GM10248 (cell line): ENCODE data around the gene UAP1L1.

ENCODE experiments used
- CTCF ChIA-PET: fragments of 300-600 bp; sonication (Branson Sonifier 250); formaldehyde crosslinking; extraction: SDS; loops from one replicate; lab custom pipeline; 2021; ENCODE audit warnings: antibody characterized with exemption; lab: Yijun Ruan, JAX
- POLR2A ChIA-PET: fragments of 350-650 bp; sonication (Branson Sonifier 250); formaldehyde crosslinking; extraction: SDS; loops from one replicate; lab custom pipeline; 2020; ENCODE audit warnings: antibody characterized with exemption; lab: Yijun Ruan, JAX
- DNase-seq: peaks from one replicate; pipeline ENCODE4 v3.0.0; 2012; ENCODE audit errors: extremely low spot score
- TF ChIP-seq, protein P1 (sequence below): IDR thresholded peaks from 2 replicates; pipeline ENCODE4 v1.5.1; 2012; ENCODE audit warnings: mild to moderate bottlenecking, low read depth; ENCODE audit errors: extremely low read depth, missing control alignments, control extremely low read depth

UAP1L1 gene

GRCh38 chr9:137041124-137041523 lies 36.2 kb upstream of the UAP1L1 start:
- ChIA-PET POLR2A (no interaction called here), CTCF (no interaction called here)
- TF ChIP-seq, protein P1, sequence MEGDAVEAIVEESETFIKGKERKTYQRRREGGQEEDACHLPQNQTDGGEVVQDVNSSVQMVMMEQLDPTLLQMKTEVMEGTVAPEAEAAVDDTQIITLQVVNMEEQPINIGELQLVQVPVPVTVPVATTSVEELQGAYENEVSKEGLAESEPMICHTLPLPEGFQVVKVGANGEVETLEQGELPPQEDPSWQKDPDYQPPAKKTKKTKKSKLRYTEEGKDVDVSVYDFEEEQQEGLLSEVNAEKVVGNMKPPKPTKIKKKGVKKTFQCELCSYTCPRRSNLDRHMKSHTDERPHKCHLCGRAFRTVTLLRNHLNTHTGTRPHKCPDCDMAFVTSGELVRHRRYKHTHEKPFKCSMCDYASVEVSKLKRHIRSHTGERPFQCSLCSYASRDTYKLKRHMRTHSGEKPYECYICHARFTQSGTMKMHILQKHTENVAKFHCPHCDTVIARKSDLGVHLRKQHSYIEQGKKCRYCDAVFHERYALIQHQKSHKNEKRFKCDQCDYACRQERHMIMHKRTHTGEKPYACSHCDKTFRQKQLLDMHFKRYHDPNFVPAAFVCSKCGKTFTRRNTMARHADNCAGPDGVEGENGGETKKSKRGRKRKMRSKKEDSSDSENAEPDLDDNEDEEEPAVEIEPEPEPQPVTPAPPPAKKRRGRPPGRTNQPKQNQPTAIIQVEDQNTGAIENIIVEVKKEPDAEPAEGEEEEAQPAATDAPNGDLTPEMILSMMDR = no peak
- DNase-seq = no peak

DNA sequence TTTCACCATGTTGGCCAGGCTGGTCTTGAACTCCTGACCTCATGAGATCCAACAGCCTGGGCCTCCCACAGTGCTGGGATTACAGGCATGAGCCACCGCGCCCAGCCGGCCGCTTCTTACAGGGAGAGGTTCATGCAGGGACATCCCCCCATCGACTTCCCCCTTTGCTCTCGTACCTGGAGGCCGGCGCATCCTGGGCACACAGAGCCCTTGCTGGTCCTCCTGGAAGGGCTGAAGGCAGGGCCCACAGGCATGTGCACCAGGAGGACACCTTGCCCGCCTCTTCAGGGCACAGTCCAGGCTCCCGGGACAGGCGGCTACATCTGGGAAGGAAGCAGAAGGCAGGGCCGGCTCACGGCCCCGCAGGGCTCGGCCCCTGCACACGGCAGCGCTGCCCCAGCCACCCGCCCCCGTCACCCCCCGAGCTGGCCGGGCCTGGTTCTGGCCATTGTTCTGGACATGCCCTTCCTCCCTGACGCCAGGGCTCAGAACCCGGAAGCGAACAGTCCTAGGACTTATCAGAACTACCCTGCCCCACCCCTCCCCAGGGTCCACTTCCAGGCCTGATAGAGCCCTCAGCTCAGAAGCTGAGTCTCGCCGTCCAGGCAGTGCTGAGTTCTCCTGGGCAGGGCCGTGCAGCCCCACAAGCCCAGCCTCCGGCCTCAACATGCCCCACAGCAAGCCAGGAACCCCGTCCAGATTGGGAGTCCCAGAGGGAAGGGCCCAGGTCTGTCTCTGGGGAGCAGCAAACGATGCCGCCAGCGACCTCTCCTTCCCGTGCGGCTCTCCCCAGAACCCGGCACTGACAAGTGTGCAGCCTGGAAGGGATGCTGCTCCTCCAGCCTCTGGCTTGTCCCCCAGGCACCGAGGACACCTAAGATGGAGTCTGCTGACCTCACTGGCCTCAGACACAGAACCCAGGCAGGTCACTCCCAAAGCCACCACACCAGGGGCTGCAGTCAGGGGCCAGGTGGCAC lies 34.3 kb upstream of the UAP1L1 start:
- TF ChIP-seq, protein P1 = no peak
- no peak for DNase-seq
- POLR2A ChIA-PET = no interaction called here
- CTCF ChIA-PET = interaction anchor here (1.2 to 2.5 kb wide), 4 partner anchors 7 to 21 kb away, joined by 3 to 18 read pairs (median 6); no protein-coding TSS in a partner anchor

DNA sequence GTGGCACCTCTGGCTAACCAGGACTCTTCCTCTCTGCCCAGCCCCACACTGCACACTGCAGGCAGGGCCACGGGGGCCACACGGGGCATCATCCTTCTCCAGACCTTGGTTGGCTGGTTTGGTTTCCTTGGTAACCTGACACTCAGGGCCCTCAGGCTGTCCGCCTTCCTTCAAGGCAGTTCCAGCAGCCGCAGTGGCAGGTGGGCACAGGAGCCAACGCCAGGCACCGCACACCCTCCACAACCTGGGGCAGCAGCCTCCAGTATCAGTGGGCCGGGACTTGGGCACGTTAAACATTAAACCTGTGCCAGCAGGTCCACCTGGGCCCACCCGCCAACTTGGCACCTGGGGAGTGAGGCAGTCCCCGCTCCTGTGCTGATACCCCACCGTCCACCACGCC lies 33.3 kb upstream of the UAP1L1 start:
- POLR2A ChIA-PET = no interaction called here

DNA sequence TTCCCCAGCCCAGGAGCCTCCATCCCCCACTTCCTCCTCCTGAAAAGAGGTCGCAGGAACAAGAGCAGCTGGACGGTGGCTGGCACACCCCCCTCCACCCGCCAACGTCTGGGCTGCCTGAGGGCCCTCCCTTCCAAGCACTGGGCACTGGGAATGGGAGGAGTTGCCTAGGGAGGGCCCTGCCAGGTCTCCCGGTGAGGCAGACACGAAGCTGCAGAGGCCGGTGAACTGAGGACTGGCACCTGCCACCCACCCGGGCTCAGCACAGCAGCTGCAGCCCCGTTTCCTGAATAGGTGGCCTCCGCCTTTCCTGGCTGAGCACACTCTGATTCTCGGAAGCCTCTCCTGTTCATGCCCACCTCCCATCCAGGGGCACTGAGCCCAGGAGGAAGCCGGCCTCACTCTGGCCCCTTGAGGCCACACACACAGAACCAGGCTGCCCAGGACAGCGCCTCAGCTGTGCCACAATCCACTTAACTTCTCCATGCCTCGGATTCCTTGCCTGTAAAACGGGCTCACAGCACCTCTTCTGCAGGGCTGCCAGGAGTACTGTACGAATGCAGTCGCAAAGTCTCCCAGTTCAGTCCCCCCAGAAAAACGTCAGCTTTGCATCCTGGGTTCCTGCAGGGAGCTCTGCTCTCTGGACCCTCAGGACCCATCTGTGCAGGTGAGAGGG lies 32.7 kb upstream of the UAP1L1 start:
- ChIA-PET CTCF (interaction anchor here (1.0 to 2.5 kb wide), 9 partner anchors 8 to 254 kb away, joined by 3 to 18 read pairs (median 4); partner anchors contain the start of gene TMEM141), POLR2A (no interaction called here)
- TF ChIP-seq, protein P1 = no peak
- no peak for DNase-seq

More for the DNA sequence above, 33.3 kb upstream of the UAP1L1 start:
- TF ChIP-seq, protein P1 = no peak
- CTCF ChIA-PET = interaction anchor here (1.2 to 2.5 kb wide), 6 partner anchors 8 to 253 kb away, joined by 3 to 18 read pairs (median 6); partner anchors contain the start of gene TMEM141
- no peak for DNase-seq

DNA sequence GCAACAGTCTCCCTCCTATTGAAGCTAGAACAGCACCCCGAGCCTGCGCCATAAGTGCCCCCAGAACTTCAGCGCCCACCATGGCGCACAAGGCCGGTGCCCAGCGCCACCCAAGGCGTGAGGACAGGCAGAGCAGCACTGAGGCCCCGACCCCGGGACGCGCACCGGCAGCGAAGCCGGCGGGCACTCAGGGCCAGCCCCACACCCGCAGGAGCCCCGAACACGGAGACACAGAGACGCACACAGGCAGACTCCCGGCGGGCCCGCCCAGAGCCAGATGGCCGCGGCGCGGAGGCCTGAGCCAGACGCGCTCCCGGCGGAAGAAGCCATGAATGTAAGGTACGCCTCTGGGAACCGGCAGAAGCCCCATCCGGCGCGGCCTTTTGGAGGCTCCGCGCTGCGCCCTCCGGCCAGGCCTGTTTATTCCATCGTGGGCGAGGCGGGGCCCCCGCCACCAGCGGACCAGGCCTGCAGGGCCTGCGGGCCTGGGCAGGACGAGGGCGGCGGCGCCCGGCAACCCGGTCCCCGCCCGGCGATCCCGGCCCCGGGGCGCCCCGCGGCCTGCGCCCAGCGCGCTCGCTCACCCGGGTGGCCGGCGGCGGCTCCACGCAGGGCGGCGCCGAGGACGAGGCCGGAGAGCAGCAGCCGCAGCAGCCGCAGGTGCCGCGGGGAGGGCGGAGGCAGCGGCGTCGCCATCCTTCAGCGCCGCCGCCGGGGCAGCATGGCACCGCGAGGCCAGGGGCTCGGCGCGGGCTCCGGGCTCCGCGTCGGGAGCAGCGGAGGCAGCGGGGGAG lies 31.8 kb upstream of the UAP1L1 start:
- ChIA-PET POLR2A (no interaction called here), CTCF (interaction anchor here (1.0 to 6.1 kb wide), 10 partner anchors 9 to 260 kb away, joined by 3 to 115 read pairs (median 7); partner anchors contain the start of genes SAPCD2 and TMEM141)
- TF ChIP-seq, protein P1 = no peak

More for the DNA sequence above, 31.8 kb upstream of the UAP1L1 start:
- DNase-seq = no peak
